KBM-7 (cell line): ENCODE measurements around the gene AFF2.

ENCODE experiments used
- DNase-seq: peaks from one replicate; pipeline ENCODE4 v3.0.0-alpha.2; 2015
- in situ Hi-C: fragments of 300-500 bp; cut with MboI; formaldehyde crosslinking; loops from 2 replicates; pipeline ENCODE4 v1.14.3; 2020; ENCODE audit warnings: low sequenced_read_pairs, low pct_unique_long_range_greater_than_20kb, mixed read lengths

Gene AFF2

GRCh38 chrX:148788449-148788848, 288.0 kb downstream of the AFF2 start:
- DNase-seq = no peak
- in situ Hi-C loops = no loop called here

GRCh38 chrX:148794350-148794749, 293.9 kb downstream of the AFF2 start:
- DNase-seq = no peak
- in situ Hi-C loops = no loop called here

- in situ Hi-C loops = no loop called here
- no peak for DNase-seq
These were observed 304.4 kb downstream of the AFF2 start for GRCh38 chrX:148804579-148805355.

GRCh38 chrX:148806145-148806870, 305.9 kb downstream of the AFF2 start:
- no peak for DNase-seq
- in situ Hi-C loops = no loop called here

- DNase-seq = no peak
- in situ Hi-C loops = no loop called here
These were observed 308.4 kb downstream of the AFF2 start for GRCh38 chrX:148808833-148809232.

GRCh38 chrX:148811236-148811635, 310.8 kb downstream of the AFF2 start:
- in situ Hi-C loops = no loop called here
- DNase-seq = no peak

GRCh38 chrX:148813422-148813821, 313.0 kb downstream of the AFF2 start:
- no peak for DNase-seq
- in situ Hi-C loops = no loop called here

- DNase-seq = no peak
- in situ Hi-C loops = no loop called here
These were observed 313.6 kb downstream of the AFF2 start for GRCh38 chrX:148813967-148814366.

- in situ Hi-C loops = no loop called here
- DNase-seq = no peak
These were observed 315.0 kb downstream of the AFF2 start for GRCh38 chrX:148815218-148815961.

GRCh38 chrX:148823986-148824385, 323.6 kb downstream of the AFF2 start:
- no peak for DNase-seq
- in situ Hi-C loops = no loop called here

- in situ Hi-C loops = no loop called here
These were observed 325.3 kb downstream of the AFF2 start for GRCh38 chrX:148825696-148826095.

GRCh38 chrX:148836741-148837140, 336.3 kb downstream of the AFF2 start:
- in situ Hi-C loops = no loop called here
- DNase-seq = no peak

More at GRCh38 chrX:148825696-148826095, 325.3 kb downstream of the AFF2 start:
- DNase-seq = no peak

- DNase-seq = no peak
- in situ Hi-C loops = no loop called here
These were observed 350.2 kb downstream of the AFF2 start for GRCh38 chrX:148850631-148851030.

GRCh38 chrX:148854306-148854705, 353.9 kb downstream of the AFF2 start:
- DNase-seq = no peak
- in situ Hi-C loops = no loop called here

- DNase-seq = no peak
- in situ Hi-C loops = no loop called here
These were observed 356.1 kb downstream of the AFF2 start for GRCh38 chrX:148856505-148856904.

- in situ Hi-C loops = no loop called here
- no peak for DNase-seq
These were observed 365.1 kb downstream of the AFF2 start for GRCh38 chrX:148865277-148866210.

- in situ Hi-C loops = no loop called here
- no peak for DNase-seq
These were observed 367.2 kb downstream of the AFF2 start for GRCh38 chrX:148867596-148867995.

GRCh38 chrX:148871422-148872160, 371.2 kb downstream of the AFF2 start:
- no peak for DNase-seq
- in situ Hi-C loops = no loop called here
